Measurements from ENCODE around the gene ZSWIM2. TPM values are rescaled to one million over a fixed set of nuclear protein-coding genes. Genes with fewer than 3 reads are reported as not detected.

Gene ZSWIM2
- total and polyA plus RNA-seq, 2 of the 4 experiments (the other 2 are of a cell fraction), result 0.09 TPM; not detected in 1

DNA sequence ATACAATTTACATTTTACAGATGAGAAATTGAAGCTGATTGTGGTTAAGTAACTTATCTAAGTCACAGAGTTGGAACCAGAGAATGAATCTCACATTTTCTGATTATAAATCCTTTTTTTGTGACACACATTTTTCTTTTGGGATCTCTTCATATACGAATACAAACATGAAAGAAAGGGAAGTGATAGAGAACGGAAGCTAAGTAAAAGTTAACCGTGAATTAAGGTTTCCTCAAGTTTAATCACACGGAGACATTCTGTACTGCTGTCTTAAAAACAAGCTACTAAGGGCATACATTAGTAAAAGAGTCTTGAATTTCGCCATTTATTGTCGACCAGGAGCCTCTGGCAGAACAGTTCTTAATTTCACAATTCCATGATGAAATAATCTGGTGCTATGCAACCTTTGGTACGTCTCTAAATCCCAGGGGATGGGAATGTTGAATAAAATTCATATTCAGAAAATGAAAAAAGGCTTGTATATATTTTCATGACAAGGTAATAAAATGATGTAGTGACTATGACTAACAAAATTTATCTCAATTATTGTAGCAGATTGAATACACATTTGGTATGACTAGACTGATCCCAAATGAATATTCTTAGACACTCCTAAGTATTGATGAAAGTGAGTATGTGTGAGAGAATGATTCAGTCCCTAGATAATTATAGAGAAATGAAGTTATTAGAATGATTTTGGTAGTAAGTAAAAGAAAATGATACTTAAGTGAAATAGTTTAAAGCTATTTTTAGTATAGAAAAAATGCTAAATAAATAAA is 40.3 kb upstream of the ZSWIM2 start:
- no peak overlapping the region for H4K8ac ChIP-seq (ENCODE audit: low read depth in 2 of 2, low read length in 2 of 2)
- no peak overlapping the region for H3K27ac ChIP-seq (ENCODE audit: insufficient read depth, low read length)
- dilution Hi-C loops (cut with HindIII; ENCODE audit: low sequenced_read_pairs, unreplicated experiment), result no loop called here
- no peak overlapping the region for H2BK120ac ChIP-seq (ENCODE audit: low read depth, low read length)
- no peak overlapping the region for H3K4me3 ChIP-seq (ENCODE audit: insufficient read depth, low read depth, low read length)
- no peaks in the 10 kb centered on the region for H3K36me3 ChIP-seq (ENCODE audit: control insufficient read depth, insufficient read depth, low read length)
- no peaks in the 10 kb centered on the region for H3K79me1 ChIP-seq (ENCODE audit: low read depth in 1 of 2, low read length in 2 of 2)
- no peak overlapping the region for H3K56ac ChIP-seq (ENCODE audit: extremely low read depth, insufficient read depth, low read length)
- no peaks in the 10 kb centered on the region for H3K27me3 ChIP-seq (ENCODE audit: control insufficient read depth, insufficient read depth, low read length)
- no peaks in the 10 kb centered on the region for H4K20me1 ChIP-seq (ENCODE audit: insufficient read depth, low read length)
- H3K9me3 ChIP-seq (ENCODE audit: control insufficient read depth, insufficient read depth, low read length), result no peaks in the 10 kb centered on the region
- H3K4me2 ChIP-seq (ENCODE audit: low read depth, low read length), result no peak overlapping the region
- H2AK5ac ChIP-seq (ENCODE audit: low read depth, low read length), result no peak overlapping the region
- no peak overlapping the region for H3K23ac ChIP-seq (ENCODE audit: low read depth, low read length)
- TF ChIP-seq NFE2L2 (IDR thresholded peaks at IDR 0.05; ENCODE audit: low read depth, low read length) (no peak), FOS (IDR thresholded peaks at IDR 0.05; ENCODE audit: low read depth, low read length) (no peak), POLR2A (IDR thresholded peaks at IDR 0.05; ENCODE audit: low read depth, low read length) (no peak), CHD1 (IDR thresholded peaks at IDR 0.05; ENCODE audit: low read depth, low read length) (no peak), SMC3 (IDR thresholded peaks at IDR 0.05; ENCODE audit: low read depth, low read length) (no peak), MAZ (IDR thresholded peaks at IDR 0.05; ENCODE audit: borderline replicate concordance, low read depth, low read length) (no peak), RAD21 (IDR thresholded peaks at IDR 0.05; ENCODE audit: low read length) (no peak), RFX5 (IDR thresholded peaks at IDR 0.05; ENCODE audit: low read depth, low read length) (no peak), RCOR1 (IDR thresholded peaks at IDR 0.05; ENCODE audit: insufficient replicate concordance, low read length) (no peak), BHLHE40 (IDR thresholded peaks at IDR 0.05; ENCODE audit: low read depth, low read length) (no peak), ELK1 (IDR thresholded peaks at IDR 0.05; ENCODE audit: borderline replicate concordance, low read depth, low read length) (no peak), CEBPB (IDR thresholded peaks at IDR 0.05; ENCODE audit: low read depth, low read length) (no peak), MXI1 (IDR thresholded peaks at IDR 0.05; ENCODE audit: borderline replicate concordance, low read depth, low read length) (no peak)
- TF ChIP-seq, protein P1, sequence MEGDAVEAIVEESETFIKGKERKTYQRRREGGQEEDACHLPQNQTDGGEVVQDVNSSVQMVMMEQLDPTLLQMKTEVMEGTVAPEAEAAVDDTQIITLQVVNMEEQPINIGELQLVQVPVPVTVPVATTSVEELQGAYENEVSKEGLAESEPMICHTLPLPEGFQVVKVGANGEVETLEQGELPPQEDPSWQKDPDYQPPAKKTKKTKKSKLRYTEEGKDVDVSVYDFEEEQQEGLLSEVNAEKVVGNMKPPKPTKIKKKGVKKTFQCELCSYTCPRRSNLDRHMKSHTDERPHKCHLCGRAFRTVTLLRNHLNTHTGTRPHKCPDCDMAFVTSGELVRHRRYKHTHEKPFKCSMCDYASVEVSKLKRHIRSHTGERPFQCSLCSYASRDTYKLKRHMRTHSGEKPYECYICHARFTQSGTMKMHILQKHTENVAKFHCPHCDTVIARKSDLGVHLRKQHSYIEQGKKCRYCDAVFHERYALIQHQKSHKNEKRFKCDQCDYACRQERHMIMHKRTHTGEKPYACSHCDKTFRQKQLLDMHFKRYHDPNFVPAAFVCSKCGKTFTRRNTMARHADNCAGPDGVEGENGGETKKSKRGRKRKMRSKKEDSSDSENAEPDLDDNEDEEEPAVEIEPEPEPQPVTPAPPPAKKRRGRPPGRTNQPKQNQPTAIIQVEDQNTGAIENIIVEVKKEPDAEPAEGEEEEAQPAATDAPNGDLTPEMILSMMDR (conservative IDR thresholded peaks at IDR 0.05; ENCODE audit: low read depth, low read length), result no peak
- H4K5ac ChIP-seq (ENCODE audit: low read depth, low read length), result no peak overlapping the region
- intact Hi-C loops (cut with micrococcal nuclease), result no loop called here
- no peaks in the 10 kb centered on the region for H3K9me1 ChIP-seq (ENCODE audit: insufficient read depth, low read length)
- BruUV-seq (replicated peaks), result no TSS peak
- no peak overlapping the region for H2BK20ac ChIP-seq (ENCODE audit: low read depth, low read length)
- no peak overlapping the region for H2AFZ ChIP-seq (replicated peaks; ENCODE audit: low read length, poor library complexity)
- ChIA-PET POLR2A (ENCODE audit: unreplicated experiment) (no interaction called here), CTCF (no interaction called here)
- H3K14ac ChIP-seq (replicated peaks; ENCODE audit: low read depth, low read length), result no peak overlapping the region
- WGBS, 2 experiments (ENCODE audit: extremely low coverage in 2 of 2, insufficient read length in 1 of 2), result no CpG with 5 or more reads among the region's 7 CpGs
- H2BK15ac ChIP-seq (ENCODE audit: low read depth, low read length), result no peak overlapping the region
- no peak for DNase-seq
- H3K9ac ChIP-seq (ENCODE audit: low read depth, low read length), result no peak overlapping the region
- H3K4me1 ChIP-seq (ENCODE audit: control insufficient read depth, insufficient read depth, low read length), result no peaks in the 10 kb centered on the region
- H3K18ac ChIP-seq (ENCODE audit: low read depth, low read length), result no peak overlapping the region
- H4K91ac ChIP-seq (ENCODE audit: insufficient read depth, low read depth, low read length), result no peak overlapping the region
- H2BK5ac ChIP-seq (ENCODE audit: low read depth, low read length, poor library complexity, severe bottlenecking), result no peak overlapping the region
- in situ Hi-C loops (cut with MboI; ENCODE audit: low sequenced_read_pairs), result no loop called here
- no peak overlapping the region for H2AK9ac ChIP-seq (replicated peaks; ENCODE audit: low read depth, low read length, poor library complexity)
- H3K4ac ChIP-seq (ENCODE audit: low read depth, low read length), result no peak overlapping the region
- no peak for ATAC-seq (ENCODE audit: low read depth)
